ENCODE measurements around the gene DES.

GRCh38 chr2:219466816-219467735 lies 48.9 kb downstream of the DES start:
- no peak for TF ChIP-seq POLR2A (IDR thresholded peaks at IDR 0.05; ENCODE audit: low read length)
- TF ChIP-seq GATA1 (IDR thresholded peaks at IDR 0.05; ENCODE audit: low read depth, low read length), result no peak

Data from erythroblast (primary cell).